NCI-H446 treated with DMSO at 0.1 percent for 48 hours (cell line): Measurements from ENCODE around the gene NEDD4L.
"Not testable (repeated sequence)": the region's sequence is repeated elsewhere in the genome, so short reads cannot be mapped to it uniquely, and the experiment has no call there.

ENCODE experiments used
- DNase-seq: peaks from one replicate; lab custom pipeline; 2025; lab: John Stamatoyannopoulos, UW

NEDD4L gene

GRCh38 chr18:58241026-58241679 lies 197.1 kb downstream of the NEDD4L start:
- DNase-seq: no peak

GRCh38 chr18:58241877-58242276 lies 197.9 kb downstream of the NEDD4L start:
- peak; percentile 71 for DNase-seq

GRCh38 chr18:58242435-58242834 lies 198.4 kb downstream of the NEDD4L start:
- DNase-seq: no peak

GRCh38 chr18:58242968-58243367 lies 198.9 kb downstream of the NEDD4L start:
- no peak for DNase-seq

GRCh38 chr18:58243401-58243800 lies 199.4 kb downstream of the NEDD4L start:
- no peak for DNase-seq

GRCh38 chr18:58247363-58247834 lies 203.4 kb downstream of the NEDD4L start:
- DNase-seq: peak; percentile 36

GRCh38 chr18:58249712-58250111 lies 205.7 kb downstream of the NEDD4L start:
- DNase-seq: no peak

- no peak for DNase-seq
These were observed 207.4 kb downstream of the NEDD4L start for GRCh38 chr18:58251416-58251815.

- DNase-seq: no peak
These were observed 208.1 kb downstream of the NEDD4L start for GRCh38 chr18:58252166-58252565.

- DNase-seq: no peak
These were observed 209.3 kb downstream of the NEDD4L start for GRCh38 chr18:58253318-58253717.

- DNase-seq: no peak
These were observed 209.8 kb downstream of the NEDD4L start for GRCh38 chr18:58253871-58254270.

- no peak for DNase-seq
These were observed 211.0 kb downstream of the NEDD4L start for GRCh38 chr18:58254873-58255511.

GRCh38 chr18:58255701-58256311 lies 211.8 kb downstream of the NEDD4L start:
- DNase-seq: no peak

- DNase-seq: no peak
These were observed 212.5 kb downstream of the NEDD4L start for GRCh38 chr18:58256316-58257080.

- DNase-seq: no peak
These were observed 213.4 kb downstream of the NEDD4L start for GRCh38 chr18:58257461-58257860.

- no peak for DNase-seq
These were observed 214.8 kb downstream of the NEDD4L start for GRCh38 chr18:58258692-58259342.

GRCh38 chr18:58263055-58263957 lies 219.3 kb downstream of the NEDD4L start:
- DNase-seq: no peak

- no peak for DNase-seq
These were observed 220.0 kb downstream of the NEDD4L start for GRCh38 chr18:58264075-58264474.

GRCh38 chr18:58264840-58265239 lies 220.8 kb downstream of the NEDD4L start:
- DNase-seq: no peak

GRCh38 chr18:58265489-58265888 lies 221.5 kb downstream of the NEDD4L start:
- not testable (repeated sequence) for DNase-seq

- no peak for DNase-seq
These were observed 222.3 kb downstream of the NEDD4L start for GRCh38 chr18:58266291-58266690.
